ENCODE data around the gene MEF2C.

Gene MEF2C

GRCh38 chr5:88708682-88709398, 174.1 kb downstream of the MEF2C start:
- no peak for DNase-seq

- DNase-seq: no peak
These were observed 175.0 kb downstream of the MEF2C start for GRCh38 chr5:88708021-88708420.

GRCh38 chr5:88707216-88707965, 175.6 kb downstream of the MEF2C start:
- DNase-seq: no peak

- DNase-seq: no peak
These were observed 180.7 kb downstream of the MEF2C start for GRCh38 chr5:88702332-88702731.

- DNase-seq: no peak
These were observed 182.9 kb downstream of the MEF2C start for GRCh38 chr5:88700121-88700520.

GRCh38 chr5:88698290-88698689, 184.7 kb downstream of the MEF2C start:
- DNase-seq: no peak

GRCh38 chr5:88696466-88696865, 186.5 kb downstream of the MEF2C start:
- DNase-seq: no peak

- no peak for DNase-seq
These were observed 187.1 kb downstream of the MEF2C start for GRCh38 chr5:88695931-88696330.

- no peak for DNase-seq
These were observed 187.8 kb downstream of the MEF2C start for GRCh38 chr5:88695232-88695631.

GRCh38 chr5:88694023-88694679, 188.8 kb downstream of the MEF2C start:
- no peak for DNase-seq

GRCh38 chr5:88693071-88693932, 189.7 kb downstream of the MEF2C start:
- DNase-seq: no peak

- peak; percentile 24 for DNase-seq
These were observed 190.8 kb downstream of the MEF2C start for GRCh38 chr5:88691945-88692868.

GRCh38 chr5:88691230-88691582, 191.8 kb downstream of the MEF2C start:
- DNase-seq: no peak

GRCh38 chr5:88690409-88691229, 192.4 kb downstream of the MEF2C start:
- peak; percentile 82 for DNase-seq

- no peak for DNase-seq
These were observed 193.1 kb downstream of the MEF2C start for GRCh38 chr5:88689668-88690408.

GRCh38 chr5:88688984-88689667, 193.9 kb downstream of the MEF2C start:
- DNase-seq: no peak

- no peak for DNase-seq
These were observed 194.6 kb downstream of the MEF2C start for GRCh38 chr5:88688156-88688983.

- DNase-seq: no peak
These were observed 195.5 kb downstream of the MEF2C start for GRCh38 chr5:88687373-88687911.

All from OCI-M1 (cell line).